Head of caudate nucleus (tissue), 42 donors: ENCODE data around the gene COLEC11.

Experiments used
- DNase-seq, 42 donors: peaks; one replicate each; pipeline versions ENCODE4 v3.0.0 to v3.0.0-alpha.2; 2020 to 2021; ENCODE audit warnings: mixed read lengths in 7 of 42
- intact Hi-C: fragments of 100-400 bp; cut with DNase I; formaldehyde crosslinking; loops from one replicate; pipeline ENCODE4 v1.15.0; 2022

COLEC11 gene

GRCh38 chr2:3643371-3644245, 48.7 kb downstream of the COLEC11 start:
- DNase-seq, result peak in 14 of 42 donors; percentile 2 to 34 (median 9)
- intact Hi-C loops, result no loop called here

- intact Hi-C loops, result no loop called here
- no peak for DNase-seq
Measured at GRCh38 chr2:3644246-3644525, 49.3 kb downstream of the COLEC11 start.

GRCh38 chr2:3644891-3645605, 50.1 kb downstream of the COLEC11 start:
- intact Hi-C loops, result no loop called here
- DNase-seq, result peak in 8 of 42 donors; percentile 1 to 14 (median 5)

- intact Hi-C loops, result no loop called here
Measured at GRCh38 chr2:3645745-3646389, 51.0 kb downstream of the COLEC11 start.

GRCh38 chr2:3646446-3646845, 51.5 kb downstream of the COLEC11 start:
- intact Hi-C loops, result no loop called here
- DNase-seq, result peak in 1 of 42 donors; percentile 0

More at GRCh38 chr2:3645745-3646389, 51.0 kb downstream of the COLEC11 start:
- DNase-seq, result peak in 5 of 42 donors; percentile 1 to 16 (median 8)

GRCh38 chr2:3647246-3647645, 52.3 kb downstream of the COLEC11 start:
- intact Hi-C loops, result no loop called here
- no peak for DNase-seq

GRCh38 chr2:3647831-3648651, 53.1 kb downstream of the COLEC11 start:
- no peak for DNase-seq
- intact Hi-C loops, result no loop called here

- intact Hi-C loops, result no loop called here
- no peak for DNase-seq
Measured at GRCh38 chr2:3648652-3649177, 53.8 kb downstream of the COLEC11 start.

- no peak for DNase-seq
- intact Hi-C loops, result no loop called here
Measured at GRCh38 chr2:3649581-3649980, 54.7 kb downstream of the COLEC11 start.

GRCh38 chr2:3650140-3650920, 55.4 kb downstream of the COLEC11 start:
- DNase-seq, result no peak
- intact Hi-C loops, result loop anchor here (5.0 kb wide), 1 partner anchor 73 kb away; the partner anchor contains the start of gene RPS7

- intact Hi-C loops, result loop anchor here (5.0 kb wide), 1 partner anchor 75 kb away; the partner anchor contains the start of gene RPS7
- peak; percentile 68 to 95 (median 86) for DNase-seq
Measured at GRCh38 chr2:3651691-3652648, 57.1 kb downstream of the COLEC11 start.

GRCh38 chr2:3652896-3653625, 58.1 kb downstream of the COLEC11 start:
- intact Hi-C loops, result loop anchor here (5.0 kb wide), 1 partner anchor 76 kb away; the partner anchor contains the start of gene RPS7

GRCh38 chr2:3654011-3654410, 59.1 kb downstream of the COLEC11 start:
- intact Hi-C loops, result loop anchor here (5.0 kb wide), 1 partner anchor 77 kb away; the partner anchor contains the start of gene RPS7
- DNase-seq, result no peak

More at GRCh38 chr2:3652896-3653625, 58.1 kb downstream of the COLEC11 start:
- DNase-seq, result no peak

GRCh38 chr2:3654531-3655225, 59.8 kb downstream of the COLEC11 start:
- DNase-seq, result peak in 30 of 42 donors; percentile 22 to 77 (median 56)
- intact Hi-C loops, result loop anchor here (5.0 kb wide), 1 partner anchor 77 kb away; the partner anchor contains the start of gene RPS7
